ENCODE measurements around the gene EP400.
"Not testable (repeated sequence)": the region's sequence is repeated elsewhere in the genome, so short reads cannot be mapped to it uniquely, and the experiment has no call there.

The EP400 gene

GRCh38 chr12:132075714-132076553 is 126.2 kb downstream of the EP400 start:
- Histone ChIP-seq H3K27ac (ENCODE audit: insufficient read depth, low read depth, low read length, poor library complexity, severe bottlenecking) (no peak overlapping the region), H3K27me3 (ENCODE audit: control insufficient read depth, insufficient read depth, low read length, poor library complexity, severe bottlenecking) (no peaks in the 10 kb centered on the region), H3K4me3 (ENCODE audit: insufficient read depth, low read depth, low read length) (no peak overlapping the region), H3K36me3 (ENCODE audit: control insufficient read depth, insufficient read depth, low read length) (peaks cover 31% of the 10 kb centered on the region), H3K9me3 (ENCODE audit: control insufficient read depth, low read length) (no peaks in the 10 kb centered on the region), H3K4me1 (ENCODE audit: control insufficient read depth, insufficient read depth, low read length) (no peaks in the 10 kb centered on the region)
- WGBS, 2 experiments, result 96% methylated on average over 16 of the region's 16 CpGs

- H3K36me3 ChIP-seq (ENCODE audit: control insufficient read depth, insufficient read depth, low read length), result peaks cover 31% of the 10 kb centered on the region
- 95 to 96% methylated on average over 10 of the region's 10 CpGs for WGBS, 2 experiments
Observed at GRCh38 chr12:132076711-132077110, 127.0 kb downstream of the EP400 start.

DNA sequence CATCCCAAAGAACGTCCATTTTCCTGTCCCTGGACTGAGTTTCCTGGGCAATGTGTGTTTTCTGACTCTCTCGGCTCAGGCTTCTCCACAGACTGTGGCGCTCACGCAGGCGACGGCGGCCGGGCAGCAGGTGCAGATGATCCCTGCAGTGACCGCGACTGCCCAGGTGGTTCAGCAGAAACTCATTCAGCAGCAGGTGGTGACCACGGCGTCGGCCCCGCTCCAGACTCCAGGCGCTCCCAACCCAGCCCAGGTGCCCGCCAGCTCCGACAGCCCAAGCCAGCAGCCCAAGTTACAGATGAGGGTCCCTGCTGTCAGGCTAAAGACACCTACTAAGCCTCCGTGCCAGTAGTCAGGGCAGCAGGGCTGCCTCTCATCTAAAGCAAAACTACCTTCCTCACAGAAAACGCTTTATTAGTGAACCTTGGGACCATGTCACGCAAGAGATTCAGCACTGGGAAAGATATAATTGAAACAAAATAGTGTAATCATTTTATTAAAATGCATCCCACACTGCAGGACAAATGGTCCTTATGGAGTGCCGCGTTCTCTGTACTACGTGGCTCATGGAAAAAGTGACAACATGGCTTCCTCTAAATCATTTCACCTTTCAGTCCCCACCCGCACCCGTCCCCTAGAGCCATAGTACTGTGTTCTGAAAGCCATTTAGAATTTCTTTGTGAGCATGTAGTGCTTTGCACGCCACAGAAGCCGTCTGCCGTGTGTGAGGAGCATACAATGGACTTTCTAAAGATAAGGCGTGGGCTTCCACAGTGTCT is 127.8 kb downstream of the EP400 start:
- Histone ChIP-seq H3K4me3 (ENCODE audit: insufficient read depth, low read depth, low read length) (no peak overlapping the region), H3K4me1 (ENCODE audit: control insufficient read depth, insufficient read depth, low read length) (no peaks in the 10 kb centered on the region), H3K27ac (ENCODE audit: insufficient read depth, low read depth, low read length, poor library complexity, severe bottlenecking) (no peak overlapping the region), H3K36me3 (ENCODE audit: control insufficient read depth, insufficient read depth, low read length) (peaks cover 31% of the 10 kb centered on the region), H3K27me3 (ENCODE audit: control insufficient read depth, insufficient read depth, low read length, poor library complexity, severe bottlenecking) (no peaks in the 10 kb centered on the region), H3K9me3 (ENCODE audit: control insufficient read depth, low read length) (no peaks in the 10 kb centered on the region)
- WGBS, 2 experiments, result 95% methylated on average over 27 to 29 of the region's 29 CpGs

More at GRCh38 chr12:132076711-132077110, 127.0 kb downstream of the EP400 start:
- H3K4me1 ChIP-seq (ENCODE audit: control insufficient read depth, insufficient read depth, low read length), result no peaks in the 10 kb centered on the region
- no peaks in the 10 kb centered on the region for H3K27me3 ChIP-seq (ENCODE audit: control insufficient read depth, insufficient read depth, low read length, poor library complexity, severe bottlenecking)
- H3K27ac ChIP-seq (ENCODE audit: insufficient read depth, low read depth, low read length, poor library complexity, severe bottlenecking), result no peak overlapping the region
- H3K4me3 ChIP-seq (ENCODE audit: insufficient read depth, low read depth, low read length), result no peak overlapping the region
- no peaks in the 10 kb centered on the region for H3K9me3 ChIP-seq (ENCODE audit: control insufficient read depth, low read length)

- Histone ChIP-seq H3K4me3 (ENCODE audit: insufficient read depth, low read depth, low read length) (no peak overlapping the region), H3K9me3 (ENCODE audit: control insufficient read depth, low read length) (no peaks in the 10 kb centered on the region), H3K27me3 (ENCODE audit: control insufficient read depth, insufficient read depth, low read length, poor library complexity, severe bottlenecking) (no peaks in the 10 kb centered on the region), H3K36me3 (ENCODE audit: control insufficient read depth, insufficient read depth, low read length) (peaks cover 31% of the 10 kb centered on the region), H3K4me1 (ENCODE audit: control insufficient read depth, insufficient read depth, low read length) (no peaks in the 10 kb centered on the region), H3K27ac (ENCODE audit: insufficient read depth, low read depth, low read length, poor library complexity, severe bottlenecking) (no peak overlapping the region)
- 94% methylated on average over 6 of the region's 6 CpGs for WGBS, 2 experiments
Observed at GRCh38 chr12:132078190-132078589, 128.4 kb downstream of the EP400 start.

GRCh38 chr12:132079200-132079599 is 129.5 kb downstream of the EP400 start:
- WGBS, 2 experiments, result 96 to 98% methylated on average over 8 of the region's 8 CpGs
- Histone ChIP-seq H3K27me3 (ENCODE audit: control insufficient read depth, insufficient read depth, low read length, poor library complexity, severe bottlenecking) (no peaks in the 10 kb centered on the region), H3K9me3 (ENCODE audit: control insufficient read depth, low read length) (no peaks in the 10 kb centered on the region), H3K4me1 (ENCODE audit: control insufficient read depth, insufficient read depth, low read length) (no peaks in the 10 kb centered on the region), H3K4me3 (ENCODE audit: insufficient read depth, low read depth, low read length) (no peak overlapping the region), H3K36me3 (ENCODE audit: control insufficient read depth, insufficient read depth, low read length) (peaks cover 31% of the 10 kb centered on the region), H3K27ac (ENCODE audit: insufficient read depth, low read depth, low read length, poor library complexity, severe bottlenecking) (no peak overlapping the region)

GRCh38 chr12:132079695-132080094 is 130.0 kb downstream of the EP400 start:
- Histone ChIP-seq H3K36me3 (ENCODE audit: control insufficient read depth, insufficient read depth, low read length) (peaks cover 31% of the 10 kb centered on the region), H3K27ac (ENCODE audit: insufficient read depth, low read depth, low read length, poor library complexity, severe bottlenecking) (no peak overlapping the region), H3K9me3 (ENCODE audit: control insufficient read depth, low read length) (no peaks in the 10 kb centered on the region), H3K4me1 (ENCODE audit: control insufficient read depth, insufficient read depth, low read length) (no peaks in the 10 kb centered on the region), H3K27me3 (ENCODE audit: control insufficient read depth, insufficient read depth, low read length, poor library complexity, severe bottlenecking) (no peaks in the 10 kb centered on the region), H3K4me3 (ENCODE audit: insufficient read depth, low read depth, low read length) (no peak overlapping the region)
- WGBS, 2 experiments, result 95 to 96% methylated on average over 12 of the region's 12 CpGs

- H3K27ac ChIP-seq (ENCODE audit: insufficient read depth, low read depth, low read length, poor library complexity, severe bottlenecking); H3K4me3 ChIP-seq (ENCODE audit: insufficient read depth, low read depth, low read length); H3K4me1 ChIP-seq (ENCODE audit: control insufficient read depth, insufficient read depth, low read length); H3K27me3 ChIP-seq (ENCODE audit: control insufficient read depth, insufficient read depth, low read length, poor library complexity, severe bottlenecking); H3K9me3 ChIP-seq (ENCODE audit: control insufficient read depth, low read length): not testable (repeated sequence)
- peaks cover 31% of the 10 kb centered on the region for H3K36me3 ChIP-seq (ENCODE audit: control insufficient read depth, insufficient read depth, low read length)
- 90 to 91% methylated on average over 7 of the region's 7 CpGs for WGBS, 2 experiments
Observed at GRCh38 chr12:132080515-132080914, 130.8 kb downstream of the EP400 start.

DNA sequence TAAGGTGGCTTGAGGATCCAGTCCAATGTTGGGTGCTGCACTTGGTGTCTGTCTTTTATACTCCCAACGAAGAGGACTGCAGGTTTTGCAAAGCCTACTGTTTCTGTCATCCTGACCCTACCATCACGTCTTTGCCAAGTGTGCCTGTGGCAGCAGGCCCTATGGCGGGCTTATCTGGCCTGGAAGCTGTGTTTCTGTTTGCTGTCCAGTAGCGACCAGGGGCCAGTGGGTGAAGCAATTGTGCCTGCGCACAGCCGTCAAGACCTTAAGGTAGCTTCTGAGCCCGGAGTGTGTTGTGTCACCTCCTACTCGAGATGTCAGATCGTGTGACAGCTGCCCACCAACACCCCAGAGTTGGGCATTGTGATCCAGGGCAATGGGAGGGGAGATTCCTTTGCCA is 131.7 kb downstream of the EP400 start:
- 91 to 94% methylated on average over 9 of the region's 9 CpGs for WGBS, 2 experiments

GRCh38 chr12:132083614-132083940 is 133.8 kb downstream of the EP400 start:
- Histone ChIP-seq H3K4me1 (ENCODE audit: control insufficient read depth, insufficient read depth, low read length) (no peaks in the 10 kb centered on the region), H3K27me3 (ENCODE audit: control insufficient read depth, insufficient read depth, low read length, poor library complexity, severe bottlenecking) (no peaks in the 10 kb centered on the region), H3K36me3 (ENCODE audit: control insufficient read depth, insufficient read depth, low read length) (peaks cover 5% of the 10 kb centered on the region), H3K4me3 (ENCODE audit: insufficient read depth, low read depth, low read length) (peak overlapping the region; percentile 22), H3K27ac (ENCODE audit: insufficient read depth, low read depth, low read length, poor library complexity, severe bottlenecking) (no peak overlapping the region), H3K9me3 (ENCODE audit: control insufficient read depth, low read length) (no peaks in the 10 kb centered on the region)
- WGBS, 2 experiments, result 36 to 38% methylated on average over 8 of the region's 8 CpGs

More for the DNA sequence above, 131.7 kb downstream of the EP400 start:
- Histone ChIP-seq H3K4me3 (ENCODE audit: insufficient read depth, low read depth, low read length) (no peak overlapping the region), H3K9me3 (ENCODE audit: control insufficient read depth, low read length) (no peaks in the 10 kb centered on the region), H3K27ac (ENCODE audit: insufficient read depth, low read depth, low read length, poor library complexity, severe bottlenecking) (no peak overlapping the region), H3K36me3 (ENCODE audit: control insufficient read depth, insufficient read depth, low read length) (peaks cover 26% of the 10 kb centered on the region), H3K27me3 (ENCODE audit: control insufficient read depth, insufficient read depth, low read length, poor library complexity, severe bottlenecking) (no peaks in the 10 kb centered on the region), H3K4me1 (ENCODE audit: control insufficient read depth, insufficient read depth, low read length) (no peaks in the 10 kb centered on the region)

GRCh38 chr12:132083941-132084620 is 134.3 kb downstream of the EP400 start:
- peak overlapping the region; percentile 83 for H3K27ac ChIP-seq (ENCODE audit: insufficient read depth, low read depth, low read length, poor library complexity, severe bottlenecking)
- no peaks in the 10 kb centered on the region for H3K9me3 ChIP-seq (ENCODE audit: control insufficient read depth, low read length)
- H3K4me1 ChIP-seq (ENCODE audit: control insufficient read depth, insufficient read depth, low read length), result no peaks in the 10 kb centered on the region
- WGBS, 2 experiments, result 0% methylated on average over 80 to 84 of the region's 84 CpGs
- H3K36me3 ChIP-seq (ENCODE audit: control insufficient read depth, insufficient read depth, low read length), result peaks cover 4% of the 10 kb centered on the region
- peak overlapping the region; percentile 76 for H3K4me3 ChIP-seq (ENCODE audit: insufficient read depth, low read depth, low read length)
- no peaks in the 10 kb centered on the region for H3K27me3 ChIP-seq (ENCODE audit: control insufficient read depth, insufficient read depth, low read length, poor library complexity, severe bottlenecking)
